Trophoblast cell (in vitro differentiated cells and primary cell): ENCODE data around the gene SLC4A1.

ENCODE experiments used
- DNase-seq, 2 donors: peaks; one replicate each; pipeline ENCODE4 v3.0.0-alpha.2; 2016
- H2AFZ ChIP-seq: 2 replicates; pipeline ENCODE4 v1.6.1; 2013; ENCODE audit warnings: low read length, moderate library complexity, mild to moderate bottlenecking; ENCODE audit not compliant: insufficient read depth, poor library complexity
- H2AK5ac ChIP-seq: 2 replicates; pipeline ENCODE4 v1.6.1; 2013; ENCODE audit warnings: mild to moderate bottlenecking, low read length
- H2BK120ac ChIP-seq: 2 replicates; pipeline ENCODE4 v1.6.1; 2013; ENCODE audit warnings: low read length, mild to moderate bottlenecking, moderate library complexity; ENCODE audit not compliant: insufficient read depth, poor library complexity
- H2BK12ac ChIP-seq: 2 replicates; pipeline ENCODE4 v1.6.1; 2013; ENCODE audit warnings: mild to moderate bottlenecking, low read length, moderate library complexity
- H2BK5ac ChIP-seq: 2 replicates; pipeline ENCODE4 v1.6.1; 2013; ENCODE audit warnings: low read length, low read depth, moderate library complexity, mild to moderate bottlenecking; ENCODE audit not compliant: poor library complexity
- H3K14ac ChIP-seq: 2 replicates; pipeline ENCODE4 v1.6.1; 2013; ENCODE audit warnings: mild to moderate bottlenecking, low read length
- H3K18ac ChIP-seq: 2 replicates; pipeline ENCODE4 v1.6.1; 2013; ENCODE audit warnings: mild to moderate bottlenecking, low read length
- H3K23ac ChIP-seq: 2 replicates; pipeline ENCODE4 v1.6.1; 2013; ENCODE audit warnings: low read length
- H3K27ac ChIP-seq: 2 replicates; pipeline ENCODE4 v1.5.1; 2013; ENCODE audit warnings: low read depth, mild to moderate bottlenecking, inconsistent platforms, low read length, moderate library complexity
- H3K27me3 ChIP-seq: 2 replicates; pipeline ENCODE4 v1.6.1; 2013; ENCODE audit warnings: inconsistent platforms, mild to moderate bottlenecking, low read length, moderate library complexity; ENCODE audit not compliant: insufficient read depth
- H3K36me3 ChIP-seq, 2 experiments: 1 replicate in 1 of 2; 2 replicates in 1 of 2; pipeline ENCODE4 v1.6.1; 2013; ENCODE audit warnings: low read length in 2 of 2, mild to moderate bottlenecking in 2 of 2, moderate library complexity in 1 of 2; ENCODE audit not compliant: insufficient read depth in 2 of 2, control insufficient read depth in 1 of 2
- H3K4ac ChIP-seq: 2 replicates; pipeline ENCODE4 v1.6.1; 2013; ENCODE audit warnings: low read depth, mild to moderate bottlenecking, low read length, moderate library complexity
- H3K4me1 ChIP-seq, 2 experiments: 1 replicate in 1 of 2; 2 replicates in 1 of 2; pipeline ENCODE4 v1.6.1; 2013; ENCODE audit warnings: low read length in 2 of 2, mild to moderate bottlenecking in 2 of 2, moderate library complexity in 1 of 2; ENCODE audit not compliant: insufficient read depth in 2 of 2, control insufficient read depth in 1 of 2
- H3K4me2 ChIP-seq: 2 replicates; pipeline ENCODE4 v1.6.1; 2013; ENCODE audit warnings: inconsistent platforms, mild to moderate bottlenecking, low read length, moderate library complexity
- H3K4me3 ChIP-seq: 2 replicates; pipeline ENCODE4 v1.5.1; 2013; ENCODE audit warnings: mild to moderate bottlenecking, low read depth, low read length, inconsistent platforms
- H3K79me1 ChIP-seq: one replicate; pipeline ENCODE4 v1.6.1; 2013; ENCODE audit warnings: low read length
- H3K79me2 ChIP-seq: 2 replicates; pipeline ENCODE4 v1.6.1; 2013; ENCODE audit warnings: low read length, mild to moderate bottlenecking; ENCODE audit not compliant: control insufficient read depth, insufficient read depth, poor library complexity
- H3K9ac ChIP-seq: 2 replicates; pipeline ENCODE4 v1.6.1; 2013; ENCODE audit warnings: mild to moderate bottlenecking, low read length
- H3K9me3 ChIP-seq: 2 replicates; pipeline ENCODE4 v1.6.1; 2013; ENCODE audit warnings: low read depth, mild to moderate bottlenecking, control low read depth, inconsistent platforms, low read length; ENCODE audit not compliant: insufficient read depth
- H4K12ac ChIP-seq: 2 replicates; pipeline ENCODE4 v1.6.1; 2013; ENCODE audit warnings: low read depth, mild to moderate bottlenecking, low read length, moderate library complexity
- H4K8ac ChIP-seq: 2 replicates; pipeline ENCODE4 v1.6.1; 2013; ENCODE audit warnings: low read depth, mild to moderate bottlenecking, low read length, moderate library complexity
- H4K91ac ChIP-seq: one replicate; pipeline ENCODE4 v1.6.1; 2013; ENCODE audit warnings: low read depth, mild to moderate bottlenecking, low read length, moderate library complexity
- WGBS: extraction: QIAGEN DNeasy Blood & Tissue Kit; methylation state at CpG from one replicate; pipeline ENCODE4 v1.1.7; 2013; ENCODE audit warnings: missing lambda C conversion rate; ENCODE audit not compliant: insufficient read length, insufficient coverage; ENCODE audit errors: extremely low coverage; 5-methylcytosine and 5-hydroxymethylcytosine counted together

The SLC4A1 gene

GRCh38 chr17:44282264-44282663 is 14.3 kb upstream of the SLC4A1 start:
- no peak overlapping the region for H2AK5ac ChIP-seq
- H3K23ac ChIP-seq: no peak overlapping the region
- H2AFZ ChIP-seq: no peak overlapping the region
- no peak for DNase-seq
- no peaks in the 10 kb centered on the region for H3K79me2 ChIP-seq
- H3K27me3 ChIP-seq: no peaks in the 10 kb centered on the region
- H3K14ac ChIP-seq: no peak overlapping the region
- no peak overlapping the region for H3K27ac ChIP-seq
- no peaks in the 10 kb centered on the region for H3K36me3 ChIP-seq
- no peak overlapping the region for H2BK120ac ChIP-seq
- H3K79me1 ChIP-seq: no peaks in the 10 kb centered on the region
- no peak overlapping the region for H2BK5ac ChIP-seq
- no peak overlapping the region for H3K4me3 ChIP-seq
- H3K4ac ChIP-seq: no peak overlapping the region
- no peak overlapping the region for H3K9ac ChIP-seq
- H3K4me1 ChIP-seq: no peaks in the 10 kb centered on the region
- no peak overlapping the region for H3K18ac ChIP-seq
- no peaks in the 10 kb centered on the region for H3K9me3 ChIP-seq
- no peak overlapping the region for H4K91ac ChIP-seq
- H2BK12ac ChIP-seq: no peak overlapping the region
- H4K12ac ChIP-seq: no peak overlapping the region
- H3K4me2 ChIP-seq: no peak overlapping the region
- H4K8ac ChIP-seq: no peak overlapping the region
- no CpG with 5 or more reads among the region's 3 CpGs for WGBS

DNA sequence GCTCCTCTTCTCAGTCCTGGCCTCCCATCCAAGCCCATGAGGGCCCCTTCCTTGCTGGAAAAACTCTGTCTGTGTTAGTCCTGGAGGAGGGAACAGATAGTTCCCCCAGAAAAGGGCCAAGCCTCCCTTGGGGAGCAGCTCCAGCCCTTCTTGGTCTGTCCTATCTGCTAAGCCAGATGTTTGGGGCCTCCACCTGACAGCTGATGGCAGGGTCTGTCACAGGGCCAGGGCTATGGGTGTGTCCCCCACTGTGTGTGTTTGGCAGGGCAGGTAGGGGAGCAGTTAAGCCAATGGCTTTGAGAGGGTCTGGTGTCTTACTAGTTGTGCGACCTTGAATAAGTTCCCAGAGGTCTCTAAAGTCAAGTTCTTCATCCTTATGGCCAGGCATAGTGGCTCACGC is 13.6 kb upstream of the SLC4A1 start:
- no peaks in the 10 kb centered on the region for H3K27me3 ChIP-seq
- no peak overlapping the region for H2AK5ac ChIP-seq
- H3K4me3 ChIP-seq: no peak overlapping the region
- H3K9me3 ChIP-seq: no peaks in the 10 kb centered on the region
- no peak overlapping the region for H3K14ac ChIP-seq
- H4K91ac ChIP-seq: no peak overlapping the region
- H3K79me2 ChIP-seq: no peaks in the 10 kb centered on the region
- H3K4me1 ChIP-seq: no peaks in the 10 kb centered on the region
- H3K9ac ChIP-seq: no peak overlapping the region
- H3K4me2 ChIP-seq: no peak overlapping the region
- no peak overlapping the region for H3K18ac ChIP-seq
- H2BK5ac ChIP-seq: no peak overlapping the region
- H3K79me1 ChIP-seq: no peaks in the 10 kb centered on the region
- DNase-seq: no peak
- no peak overlapping the region for H3K27ac ChIP-seq
- no peak overlapping the region for H4K12ac ChIP-seq
- no peak overlapping the region for H2AFZ ChIP-seq
- no peaks in the 10 kb centered on the region for H3K36me3 ChIP-seq
- WGBS: no CpG with 5 or more reads among the region's 2 CpGs
- no peak overlapping the region for H2BK12ac ChIP-seq
- no peak overlapping the region for H4K8ac ChIP-seq
- H3K4ac ChIP-seq: no peak overlapping the region
- no peak overlapping the region for H2BK120ac ChIP-seq
- no peak overlapping the region for H3K23ac ChIP-seq

- WGBS: no CpG with 5 or more reads among the region's 12 CpGs
- H3K4me3 ChIP-seq: no peak overlapping the region
- no peak overlapping the region for H2AK5ac ChIP-seq
- no peaks in the 10 kb centered on the region for H3K27me3 ChIP-seq
- no peak overlapping the region for H3K4ac ChIP-seq
- H2AFZ ChIP-seq: no peak overlapping the region
- H3K79me1 ChIP-seq: no peaks in the 10 kb centered on the region
- no peak overlapping the region for H2BK120ac ChIP-seq
- H3K79me2 ChIP-seq: no peaks in the 10 kb centered on the region
- no peak for DNase-seq
- H3K9me3 ChIP-seq: no peaks in the 10 kb centered on the region
- no peak overlapping the region for H3K9ac ChIP-seq
- no peak overlapping the region for H3K4me2 ChIP-seq
- no peak overlapping the region for H4K8ac ChIP-seq
- H3K27ac ChIP-seq: no peak overlapping the region
- no peaks in the 10 kb centered on the region for H3K36me3 ChIP-seq
- no peak overlapping the region for H2BK5ac ChIP-seq
- H3K18ac ChIP-seq: no peak overlapping the region
- no peak overlapping the region for H4K91ac ChIP-seq
- no peak overlapping the region for H3K14ac ChIP-seq
- no peak overlapping the region for H2BK12ac ChIP-seq
- no peak overlapping the region for H3K23ac ChIP-seq
- no peaks in the 10 kb centered on the region for H3K4me1 ChIP-seq
- no peak overlapping the region for H4K12ac ChIP-seq
These were observed 12.5 kb upstream of the SLC4A1 start for GRCh38 chr17:44280392-44280937.

DNA sequence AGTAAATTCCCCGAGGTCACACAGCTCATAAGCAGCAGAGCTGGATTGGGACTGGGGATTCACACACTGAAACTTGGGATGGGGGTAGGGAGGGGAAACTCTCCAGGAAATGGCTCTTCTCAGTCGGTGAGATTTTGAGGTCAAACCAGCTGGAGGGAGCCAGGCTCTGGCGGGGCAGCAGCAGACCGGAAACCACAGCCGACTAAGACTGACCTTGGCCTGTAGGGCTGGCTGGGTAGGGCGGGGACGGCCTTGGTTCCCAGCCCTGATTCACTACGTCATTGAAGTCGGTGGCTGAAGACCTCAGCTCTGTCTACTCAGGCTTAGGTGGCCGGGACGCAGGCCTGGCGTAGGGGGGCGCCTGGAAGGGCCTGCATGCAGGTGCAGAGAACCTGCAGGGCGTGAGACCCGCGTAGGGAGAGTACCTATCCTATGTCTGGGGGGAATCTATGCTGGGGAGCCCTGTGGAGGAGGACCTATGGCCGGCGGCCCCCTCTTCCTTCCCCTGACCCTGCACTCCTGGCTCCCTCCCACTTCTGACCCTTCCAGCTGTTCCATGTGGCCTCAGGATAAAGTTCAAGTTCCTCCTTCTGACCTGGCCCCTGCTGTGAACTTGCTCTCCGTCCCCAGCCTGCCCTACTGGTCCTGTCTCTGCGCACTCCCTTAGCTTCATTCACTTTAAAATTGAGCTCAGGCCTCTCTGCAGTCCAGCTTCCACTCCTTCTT is 11.9 kb upstream of the SLC4A1 start:
- no peaks in the 10 kb centered on the region for H3K79me1 ChIP-seq
- no peak overlapping the region for H4K12ac ChIP-seq
- H3K4me2 ChIP-seq: no peak overlapping the region
- H3K4me3 ChIP-seq: no peak overlapping the region
- no peak overlapping the region for H2AK5ac ChIP-seq
- no peak overlapping the region for H3K27ac ChIP-seq
- H3K27me3 ChIP-seq: no peaks in the 10 kb centered on the region
- H3K18ac ChIP-seq: no peak overlapping the region
- peak; percentile 51 to 53 for DNase-seq
- H3K36me3 ChIP-seq: no peaks in the 10 kb centered on the region
- H3K14ac ChIP-seq: no peak overlapping the region
- H2BK12ac ChIP-seq: no peak overlapping the region
- H3K9ac ChIP-seq: no peak overlapping the region
- no peak overlapping the region for H3K23ac ChIP-seq
- no peak overlapping the region for H4K91ac ChIP-seq
- WGBS: no CpG with 5 or more reads among the region's 20 CpGs
- H3K79me2 ChIP-seq: no peaks in the 10 kb centered on the region
- no peak overlapping the region for H3K4ac ChIP-seq
- no peak overlapping the region for H2BK5ac ChIP-seq
- no peaks in the 10 kb centered on the region for H3K4me1 ChIP-seq
- H4K8ac ChIP-seq: no peak overlapping the region
- no peak overlapping the region for H2AFZ ChIP-seq
- no peak overlapping the region for H2BK120ac ChIP-seq
- H3K9me3 ChIP-seq: no peaks in the 10 kb centered on the region
